Stimulated activated naive CD8-positive, alpha-beta T cell treated with anti-CD3 and anti-CD28 coated beads, Interleukin-15, Interleukin-2, amounts not matched to agents 100 U/mL and 50 U/mL, for 24 hours (primary cell): ENCODE measurements around the gene NSUN2.

Source experiments
- ATAC-seq: fragments of 150-1000 bp; cut with Tn5 transposase; one replicate; pipeline ENCODE4 v1.10.0; 2021
- DNase-seq: peaks from one replicate; pipeline ENCODE4 v3.0.0; 2021

The NSUN2 gene

DNA sequence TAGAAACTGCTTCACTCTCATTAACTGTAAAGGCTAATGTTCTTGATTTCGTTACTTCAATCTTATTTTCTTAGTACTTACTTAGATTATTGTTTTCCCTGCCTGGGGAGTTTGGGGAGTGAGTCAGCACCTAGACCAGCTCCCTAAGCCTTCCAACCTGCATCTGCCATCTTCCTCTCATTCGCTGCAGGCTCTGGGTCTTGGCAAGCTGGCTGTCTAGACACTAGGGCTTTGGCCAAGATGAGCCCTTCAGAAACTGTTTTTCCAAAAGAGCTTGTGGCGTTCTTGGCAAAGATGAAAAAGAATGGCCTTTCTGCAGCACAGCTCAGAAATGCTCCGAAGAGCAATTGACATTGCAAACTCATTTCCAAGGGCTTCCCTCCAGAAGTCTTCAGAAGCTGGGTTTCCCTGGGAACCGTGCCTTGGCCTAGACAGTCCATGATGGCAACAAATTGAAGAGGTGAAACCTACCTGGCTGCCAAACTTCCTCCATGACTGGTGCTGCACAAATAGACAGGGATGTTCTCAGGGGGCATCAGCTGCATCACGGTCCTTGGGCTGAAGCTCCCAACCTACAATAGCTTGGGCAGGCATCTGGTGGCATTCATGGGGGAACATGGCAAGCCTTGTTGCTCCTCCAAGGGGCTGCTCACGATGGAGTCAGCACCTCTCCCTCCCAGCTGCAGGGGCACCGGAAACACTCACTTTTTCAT lies 76.6 kb downstream of the NSUN2 start:
- DNase-seq (no peak), ATAC-seq (no peak)

DNA sequence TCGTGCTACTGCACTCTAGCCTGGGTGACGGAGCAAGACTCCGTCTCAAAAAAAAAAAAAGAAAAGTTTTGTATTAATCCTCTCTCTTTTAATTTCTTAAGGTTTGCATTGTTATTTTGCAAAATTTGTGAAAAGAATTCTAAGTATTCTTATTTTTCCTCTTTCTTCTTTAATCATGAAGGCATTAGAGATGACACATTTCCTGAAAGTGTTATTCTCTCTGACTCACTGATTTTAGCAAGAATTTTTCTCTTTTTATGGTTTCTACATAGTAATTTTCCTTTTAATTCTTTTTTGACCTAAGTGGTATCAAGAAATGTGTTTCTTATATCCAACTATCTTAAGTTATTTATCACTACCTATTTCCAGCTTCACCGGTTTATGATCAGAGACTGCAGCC lies 78.0 kb downstream of the NSUN2 start:
- ATAC-seq (no peak), DNase-seq (no peak)

DNA sequence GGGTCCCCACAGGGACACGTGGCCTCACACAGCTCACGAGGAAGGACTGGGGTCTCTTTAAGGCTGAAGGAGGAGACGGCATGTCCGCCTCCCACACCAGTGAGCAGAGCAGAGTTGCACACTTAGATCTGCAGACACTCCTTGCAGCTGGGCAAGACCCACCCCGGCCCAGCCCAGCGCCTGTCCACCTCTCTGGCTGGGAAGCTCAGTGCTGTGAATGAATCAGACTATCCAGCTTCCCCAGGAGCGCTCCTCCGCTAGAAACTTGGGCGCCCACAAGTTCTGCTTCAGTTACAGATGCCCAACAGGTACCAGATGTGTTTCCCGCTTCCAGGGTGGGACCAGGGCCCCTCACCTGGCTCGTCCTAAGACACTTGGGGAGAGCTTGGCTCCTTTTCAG lies 78.9 kb downstream of the NSUN2 start:
- DNase-seq (no peak), ATAC-seq (no peak)

DNA sequence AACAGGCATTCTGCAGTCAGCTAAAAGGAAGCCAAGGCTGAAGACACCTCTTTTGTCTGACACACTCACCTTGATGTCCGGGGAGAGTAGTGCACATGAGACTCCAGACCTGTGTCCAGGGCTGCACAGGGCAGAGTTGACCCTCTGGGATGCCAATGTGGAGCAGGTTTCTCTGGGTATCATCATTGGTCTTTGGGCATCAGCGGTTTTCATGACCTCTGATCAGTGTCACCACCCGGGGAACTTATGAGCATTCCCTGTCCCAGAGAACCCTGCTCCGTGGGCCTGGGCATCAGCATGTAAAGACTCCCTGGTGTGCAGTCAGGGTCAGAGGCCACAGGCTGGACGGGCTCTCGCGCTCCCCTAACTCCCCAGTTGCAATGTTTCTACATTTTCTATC lies 80.2 kb downstream of the NSUN2 start:
- no peak for ATAC-seq
- no peak for DNase-seq

DNA sequence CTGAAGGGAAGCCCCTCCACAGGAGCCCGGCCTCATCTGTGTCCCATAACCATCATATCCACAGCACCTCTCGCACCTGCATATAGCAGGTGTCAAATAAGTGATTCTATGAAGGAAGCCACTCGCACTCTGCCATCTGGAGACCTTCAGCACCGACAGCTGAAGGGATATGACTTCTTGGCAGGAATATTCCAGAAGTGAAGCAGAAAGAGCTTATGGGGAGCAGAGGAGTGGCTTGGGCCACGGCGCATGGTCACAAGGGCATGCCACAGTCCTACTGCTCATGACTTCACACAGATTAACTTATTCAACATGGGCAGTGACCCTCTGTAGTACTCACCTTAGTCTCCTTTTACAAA lies 80.9 kb downstream of the NSUN2 start:
- ATAC-seq, result no peak

DNA sequence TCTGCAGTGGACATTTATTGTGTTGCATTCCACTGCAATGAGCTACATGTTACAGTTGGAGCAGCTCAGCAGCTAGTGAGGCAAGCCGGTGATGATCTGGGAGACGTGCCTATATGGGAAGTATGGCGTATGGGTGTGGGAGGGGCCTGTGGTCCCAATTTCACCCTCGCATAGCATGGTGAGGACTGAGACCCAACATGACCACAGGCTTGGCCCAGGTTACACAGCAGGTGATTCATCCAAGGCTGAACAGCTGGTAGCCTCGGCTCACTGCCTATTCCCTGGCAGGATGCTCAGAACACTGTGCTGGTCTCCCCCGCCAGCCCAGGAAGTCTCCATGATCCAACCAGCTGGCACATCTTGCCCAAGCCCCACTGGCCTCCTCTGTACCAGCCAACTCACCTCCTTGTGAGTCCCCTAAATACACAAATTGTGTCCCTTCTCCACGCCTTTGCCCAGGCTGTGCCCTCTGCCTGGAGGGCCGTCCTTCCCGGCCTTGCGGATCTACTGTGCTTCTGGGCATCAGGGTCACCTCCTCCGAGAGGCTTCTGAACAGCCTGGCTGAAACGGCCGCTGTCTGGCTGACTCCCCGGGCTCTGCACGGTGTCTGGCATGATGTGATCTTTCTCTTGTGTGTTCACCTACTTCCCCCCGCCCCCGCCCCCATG lies 81.4 kb downstream of the NSUN2 start:
- DNase-seq (no peak), ATAC-seq (no peak)

More for the DNA sequence above, 80.9 kb downstream of the NSUN2 start:
- DNase-seq, result no peak

DNA sequence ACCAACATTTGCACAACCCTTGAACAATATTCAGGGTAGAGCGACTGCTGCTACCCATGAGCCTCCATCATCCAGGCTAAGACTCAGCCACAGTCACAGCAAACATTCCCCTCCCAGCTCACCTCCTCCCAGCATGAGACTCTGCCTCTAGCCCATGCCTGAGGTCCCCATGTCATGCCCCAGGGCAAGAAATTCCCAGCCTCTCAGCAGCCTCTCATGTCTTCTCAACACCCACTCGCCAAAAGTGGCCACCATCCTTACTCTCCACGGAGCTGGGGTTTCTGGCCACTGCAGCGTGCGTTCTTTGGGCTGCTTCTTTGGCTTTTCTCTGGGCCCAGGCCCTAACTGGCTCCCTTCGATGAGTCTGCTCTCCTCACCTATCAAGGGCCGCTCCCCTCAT lies 82.2 kb downstream of the NSUN2 start:
- ATAC-seq, result no peak
- no peak for DNase-seq
